Esophagus (tissue), 2 donors: ENCODE results near the gene TAS2R13. TPM values are rescaled to one million over a fixed set of nuclear protein-coding genes. Genes with fewer than 3 reads are reported as not detected.

Experiments used
- H3K27ac ChIP-seq, 2 donors: one replicate each; pipeline ENCODE4 v1.5.1; 2013; ENCODE audit warnings: low read depth in 2 of 2, mild to moderate bottlenecking in 2 of 2, inconsistent platforms in 1 of 2, low read length in 1 of 2, moderate library complexity in 1 of 2
- H3K27me3 ChIP-seq, 2 donors: one replicate each; pipeline ENCODE4 v1.6.1; 2013; ENCODE audit warnings: low read length in 2 of 2, control low read depth in 1 of 2, mild to moderate bottlenecking in 1 of 2; ENCODE audit not compliant: insufficient read depth in 2 of 2, control insufficient read depth in 1 of 2
- H3K36me3 ChIP-seq, 2 donors: one replicate each; pipeline ENCODE4 v1.6.1; 2013; ENCODE audit warnings: low read length in 1 of 2; ENCODE audit not compliant: control insufficient read depth in 2 of 2, insufficient read depth in 2 of 2
- H3K4me1 ChIP-seq, 2 donors: one replicate each; pipeline ENCODE4 v1.6.1; 2013; ENCODE audit warnings: low read length in 1 of 2; ENCODE audit not compliant: control insufficient read depth in 2 of 2, insufficient read depth in 2 of 2
- H3K4me3 ChIP-seq, 2 donors: one replicate each; pipeline ENCODE4 v1.5.1; 2013; ENCODE audit warnings: low read length in 2 of 2, mild to moderate bottlenecking in 2 of 2, low read depth in 1 of 2, moderate library complexity in 1 of 2
- H3K9me3 ChIP-seq, 2 donors: one replicate each; pipeline ENCODE4 v1.6.1; 2013; ENCODE audit warnings: mild to moderate bottlenecking in 2 of 2, low read depth in 1 of 2, low read length in 1 of 2, moderate library complexity in 1 of 2; ENCODE audit not compliant: control insufficient read depth in 2 of 2, insufficient read depth in 1 of 2
- WGBS, 2 donors: extraction: QIAGEN DNeasy Blood & Tissue Kit; methylation state at CpG; one replicate each; pipeline ENCODE4 v1.1.7; 2013; 5-methylcytosine and 5-hydroxymethylcytosine counted together
- polyA plus RNA-seq, 2 donors: library from polyadenylated mRNA; stranded (reverse); fragments of 200-250 nt; gene quantifications; one replicate each; pipeline ENCODE4 v1.2.3, GENCODE V29; 2013
- donor health status: healthy with polysubstance abuse.
- donor health status: Bipolar disorder and iron deficiency.

The TAS2R13 gene
- polyA plus RNA-seq, 2 donors = not detected

GRCh38 chr12:10889226-10889625, 20.1 kb downstream of the TAS2R13 start:
- H3K9me3 ChIP-seq = no peaks in the 10 kb centered on the region
- H3K27ac ChIP-seq = no peak overlapping the region
- H3K4me3 ChIP-seq = no peak overlapping the region
- no peaks in the 10 kb centered on the region for H3K36me3 ChIP-seq
- no peaks in the 10 kb centered on the region for H3K27me3 ChIP-seq
- H3K4me1 ChIP-seq = no peaks in the 10 kb centered on the region

- Histone ChIP-seq H3K9me3 (no peaks in the 10 kb centered on the region), H3K27me3 (no peaks in the 10 kb centered on the region), H3K27ac (no peak within 1 kb of the TSS), H3K4me1 (no peaks in the 10 kb centered on the region), H3K36me3 (no peaks in the 10 kb centered on the region), H3K4me3 (no peak within 1 kb of the TSS)
- 93 to 95% methylated on average over 6 of the region's 6 CpGs for WGBS, 2 donors
Measured at GRCh38 chr12:10884086-10884725, 25.2 kb downstream of the TAS2R13 start, which contains the start of gene PRH1. Gene PRH1, minus strand, starts transcription at chr12:10884255. Its CDS starts 38 bp downstream, at chr12:10884217.

GRCh38 chr12:10873378-10873777, 36.0 kb downstream of the TAS2R13 start:
- H3K27me3 ChIP-seq = no peaks in the 10 kb centered on the region
- 45 to 57% methylated on average over 2 of the region's 2 CpGs for WGBS, 2 donors

GRCh38 chr12:10867381-10867780, 42.0 kb downstream of the TAS2R13 start:
- no peaks in the 10 kb centered on the region for H3K9me3 ChIP-seq
- WGBS, 2 donors = 70 to 81% methylated on average over 2 of the region's 2 CpGs
- no peaks in the 10 kb centered on the region for H3K4me1 ChIP-seq
- H3K27ac ChIP-seq = no peak overlapping the region
- H3K4me3 ChIP-seq = no peak overlapping the region
- no peaks in the 10 kb centered on the region for H3K36me3 ChIP-seq
- no peaks in the 10 kb centered on the region for H3K27me3 ChIP-seq

More at GRCh38 chr12:10873378-10873777, 36.0 kb downstream of the TAS2R13 start:
- no peak overlapping the region for H3K4me3 ChIP-seq
- H3K36me3 ChIP-seq = peaks cover 0 to 2% of the 10 kb centered on the region in 2 donors
- no peak overlapping the region for H3K27ac ChIP-seq
- H3K9me3 ChIP-seq = no peaks in the 10 kb centered on the region
- H3K4me1 ChIP-seq = no peaks in the 10 kb centered on the region

GRCh38 chr12:10863512-10864218, 45.7 kb downstream of the TAS2R13 start:
- Histone ChIP-seq H3K4me3 (no peak overlapping the region), H3K27me3 (no peaks in the 10 kb centered on the region), H3K27ac (no peak overlapping the region), H3K4me1 (no peaks in the 10 kb centered on the region), H3K9me3 (peaks cover 0 to 3% of the 10 kb centered on the region in 2 donors), H3K36me3 (peaks cover 0 to 1% of the 10 kb centered on the region in 2 donors)
- whole genome bisulfite sequencing, 2 donors = 91 to 93% methylated on average over 2 of the region's 2 CpGs

GRCh38 chr12:10861366-10861765, 48.0 kb downstream of the TAS2R13 start:
- Histone ChIP-seq H3K36me3 (peaks cover 2 to 6% of the 10 kb centered on the region in 2 donors), H3K4me3 (no peak overlapping the region), H3K9me3 (peaks cover 6 to 8% of the 10 kb centered on the region in 2 donors), H3K27ac (no peak overlapping the region), H3K27me3 (no peaks in the 10 kb centered on the region), H3K4me1 (no peaks in the 10 kb centered on the region)
- 72 to 94% methylated on average over 2 of the region's 2 CpGs for WGBS, 2 donors

Other genes starting within 250 kb of the TAS2R13 start
- 1 to 10 TPM; 5.4 to 7.0 TPM for gene STYK1, start 235.5 kb downstream of the TAS2R13 start, polyA plus RNA-seq
- 100 to 1,000 TPM; 399 to 433 TPM for gene YBX3, start 186.2 kb downstream of the TAS2R13 start, polyA plus RNA-seq
- gene TAS2R7, start 106.9 kb downstream of the TAS2R13 start, polyA plus RNA-seq = not detected
- gene TAS2R8, start 102.3 kb downstream of the TAS2R13 start, polyA plus RNA-seq = not detected
- gene TAS2R9, start 99.4 kb downstream of the TAS2R13 start, polyA plus RNA-seq = not detected
- gene TAS2R10, start 83.2 kb downstream of the TAS2R13 start, polyA plus RNA-seq = not detected
- gene PRR4, start 60.1 kb downstream of the TAS2R13 start, polyA plus RNA-seq = 1 to 10 TPM; 2.1 to 3.3 TPM
- gene PRH1, start 25.3 kb downstream of the TAS2R13 start, polyA plus RNA-seq = 1 to 10 TPM in 1 of 2 donors, under 1 TPM in 1; 0.35 to 1.3 TPM
- gene PRH2, start 19.7 kb upstream of the TAS2R13 start, polyA plus RNA-seq = not detected
- gene TAS2R14, start 29.7 kb upstream of the TAS2R13 start, polyA plus RNA-seq = under 1 TPM; 0.35 to 0.94 TPM
- gene TAS2R50, start 77.3 kb upstream of the TAS2R13 start, polyA plus RNA-seq = not detected
- gene TAS2R20, start 88.7 kb upstream of the TAS2R13 start, polyA plus RNA-seq = under 1 TPM; 0.07 to 0.08 TPM
- under 1 TPM in 1 of 2 donors, not detected in 1; 0.08 TPM for gene TAS2R19, start 113.1 kb upstream of the TAS2R13 start, polyA plus RNA-seq
- gene TAS2R31, start 121.8 kb upstream of the TAS2R13 start, polyA plus RNA-seq = under 1 TPM; 0.09 to 0.16 TPM
- gene TAS2R46, start 152.7 kb upstream of the TAS2R13 start, polyA plus RNA-seq = not detected
- gene TAS2R43, start 182.8 kb upstream of the TAS2R13 start, polyA plus RNA-seq = not detected
- under 1 TPM in 1 of 2 donors, not detected in 1; 0.12 TPM for gene TAS2R30, start 225.1 kb upstream of the TAS2R13 start, polyA plus RNA-seq